Stimulated activated naive CD8-positive, alpha-beta T cell treated with anti-CD3 and anti-CD28 coated beads, Interleukin-15, Interleukin-2, amounts not matched to agents 100 ng/mL and 50 ng/mL, for 24 hours (primary cell): ENCODE measurements around the gene TFDP1.

Source experiments
- H3K27ac Mint-ChIP-seq: one replicate; pipeline ENCODE4 v1.8.0; 2021; ENCODE audit warnings: mild to moderate bottlenecking, mixed read lengths
- H3K27me3 Mint-ChIP-seq: one replicate; pipeline ENCODE4 v1.8.0; 2021; ENCODE audit warnings: mixed read lengths
- H3K36me3 Mint-ChIP-seq: one replicate; pipeline ENCODE4 v1.8.0; 2021; ENCODE audit warnings: low read depth, mixed read lengths
- H3K4me1 Mint-ChIP-seq: one replicate; pipeline ENCODE4 v1.8.0; 2021; ENCODE audit warnings: low read depth, mixed read lengths
- H3K4me3 Mint-ChIP-seq: one replicate; pipeline ENCODE4 v1.8.0; 2021; ENCODE audit warnings: mild to moderate bottlenecking, mixed read lengths
- H3K9me3 Mint-ChIP-seq: one replicate; pipeline ENCODE4 v1.8.0; 2021; ENCODE audit warnings: mixed read lengths

TFDP1 gene

GRCh38 chr13:113668491-113668971 is 84.0 kb downstream of the TFDP1 start:
- no peaks in the 10 kb centered on the region for H3K36me3 Mint-ChIP-seq
- no peak overlapping the region for H3K4me3 Mint-ChIP-seq
- H3K27ac Mint-ChIP-seq, result no peak overlapping the region
- peaks cover 5% of the 10 kb centered on the region for H3K9me3 Mint-ChIP-seq
- no peaks in the 10 kb centered on the region for H3K27me3 Mint-ChIP-seq
- H3K4me1 Mint-ChIP-seq, result peaks cover 4% of the 10 kb centered on the region

GRCh38 chr13:113669231-113669754 is 84.7 kb downstream of the TFDP1 start:
- H3K27me3 Mint-ChIP-seq, result no peaks in the 10 kb centered on the region
- no peaks in the 10 kb centered on the region for H3K36me3 Mint-ChIP-seq
- no peak overlapping the region for H3K4me3 Mint-ChIP-seq
- peaks cover 4% of the 10 kb centered on the region for H3K4me1 Mint-ChIP-seq
- peaks cover 5% of the 10 kb centered on the region for H3K9me3 Mint-ChIP-seq
- H3K27ac Mint-ChIP-seq, result no peak overlapping the region

DNA sequence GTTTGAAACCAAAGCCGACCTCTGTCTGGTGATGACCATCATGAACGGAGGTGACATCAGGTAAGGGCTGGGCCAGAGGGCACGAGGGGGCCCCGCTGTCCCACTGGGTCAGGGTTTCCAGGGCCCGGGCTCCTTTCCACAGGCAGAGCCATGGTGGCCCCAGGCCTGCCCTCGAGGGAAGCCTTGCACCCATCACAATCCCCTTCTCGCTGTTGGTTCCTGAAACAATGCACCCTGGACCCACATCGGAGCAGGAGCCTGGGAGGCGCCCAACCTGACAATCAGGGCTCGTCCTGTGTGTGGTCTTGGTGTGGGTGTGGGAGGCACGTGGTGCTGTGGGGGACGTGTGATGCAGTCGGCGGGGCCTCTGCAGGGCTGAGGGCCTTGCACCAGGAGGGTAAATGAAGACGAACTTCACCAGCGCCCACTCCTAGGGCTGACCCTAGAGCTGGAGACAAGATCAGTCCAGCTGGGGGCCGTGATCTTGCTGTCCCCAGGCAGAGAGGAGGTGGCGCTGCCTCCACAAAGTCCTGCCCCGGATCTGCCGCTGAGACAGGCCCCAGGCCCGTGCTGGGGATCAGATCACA is 85.3 kb downstream of the TFDP1 start:
- no peak overlapping the region for H3K4me3 Mint-ChIP-seq
- peaks cover 4% of the 10 kb centered on the region for H3K4me1 Mint-ChIP-seq
- no peak overlapping the region for H3K27ac Mint-ChIP-seq
- H3K27me3 Mint-ChIP-seq, result no peaks in the 10 kb centered on the region
- peaks cover 5% of the 10 kb centered on the region for H3K9me3 Mint-ChIP-seq
- H3K36me3 Mint-ChIP-seq, result no peaks in the 10 kb centered on the region

DNA sequence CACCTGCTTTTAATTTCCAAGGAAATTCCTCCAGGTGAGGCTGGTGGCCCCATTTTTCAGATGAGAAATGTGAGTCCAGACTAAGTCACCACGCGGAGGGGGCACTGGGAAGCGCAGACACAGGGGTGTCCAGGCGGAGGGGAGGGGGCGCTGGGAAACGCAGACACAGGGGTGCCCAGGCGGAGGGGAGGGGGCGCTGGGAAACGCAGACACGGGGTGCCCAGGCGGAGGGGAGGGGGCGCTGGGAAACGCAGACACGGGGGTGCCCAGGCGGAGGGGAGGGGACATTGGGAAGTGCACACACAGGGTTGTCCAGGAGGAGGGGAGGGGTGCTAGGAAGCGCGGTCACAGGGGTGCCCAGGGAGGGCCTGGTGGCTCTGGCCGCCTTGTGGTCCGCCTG is 86.0 kb downstream of the TFDP1 start:
- H3K4me1 Mint-ChIP-seq, result peaks cover 4% of the 10 kb centered on the region
- H3K36me3 Mint-ChIP-seq, result no peaks in the 10 kb centered on the region
- H3K4me3 Mint-ChIP-seq, result no peak overlapping the region
- H3K27me3 Mint-ChIP-seq, result no peaks in the 10 kb centered on the region
- peaks cover 5% of the 10 kb centered on the region for H3K9me3 Mint-ChIP-seq
- no peak overlapping the region for H3K27ac Mint-ChIP-seq

DNA sequence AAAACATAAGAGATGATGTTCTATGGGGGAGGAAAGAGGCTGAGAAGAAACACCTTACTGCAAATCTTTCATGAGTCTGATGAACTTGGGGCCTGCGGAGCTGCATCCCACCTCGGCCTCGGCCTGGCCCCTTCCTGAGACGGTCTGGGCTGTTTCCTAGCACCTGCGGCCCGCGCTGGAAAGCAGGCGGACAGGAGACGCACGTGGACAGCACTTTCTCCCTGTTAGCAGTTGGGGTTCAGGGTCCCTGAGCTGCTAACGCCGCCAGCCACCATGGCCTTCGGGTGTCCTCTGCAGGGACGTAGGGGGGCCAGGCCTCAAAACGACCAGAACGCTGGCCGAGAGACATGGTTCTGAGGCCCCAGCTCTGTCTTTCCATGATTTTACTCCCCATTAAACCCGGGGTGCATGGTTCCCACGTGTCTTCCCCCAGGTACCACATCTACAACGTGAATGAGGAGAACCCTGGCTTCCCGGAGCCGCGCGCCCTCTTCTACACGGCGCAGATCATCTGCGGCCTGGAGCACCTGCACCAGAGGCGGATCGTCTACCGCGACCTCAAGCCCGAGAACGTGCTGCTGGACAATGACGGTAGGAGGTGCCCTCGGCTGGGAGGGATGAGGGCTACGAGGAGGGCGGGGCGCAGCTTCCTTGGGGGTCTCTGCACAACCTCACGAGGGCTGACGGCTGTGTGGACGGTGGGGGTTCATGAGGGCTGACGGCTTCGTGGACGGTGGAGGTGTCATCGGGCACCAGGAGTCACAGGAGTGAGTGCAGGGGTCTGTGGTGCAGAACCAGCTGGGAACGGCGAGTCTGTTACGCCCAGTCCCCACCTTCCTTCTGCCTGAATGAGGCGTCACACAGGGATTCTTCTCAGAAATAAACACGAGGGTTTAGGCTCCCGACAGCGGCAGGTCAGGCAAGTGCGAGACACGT is 86.8 kb downstream of the TFDP1 start:
- no peak overlapping the region for H3K4me3 Mint-ChIP-seq
- no peaks in the 10 kb centered on the region for H3K36me3 Mint-ChIP-seq
- no peaks in the 10 kb centered on the region for H3K27me3 Mint-ChIP-seq
- peaks cover 5% of the 10 kb centered on the region for H3K9me3 Mint-ChIP-seq
- no peak overlapping the region for H3K27ac Mint-ChIP-seq
- H3K4me1 Mint-ChIP-seq, result peaks cover 4% of the 10 kb centered on the region

GRCh38 chr13:113672002-113672651 is 87.6 kb downstream of the TFDP1 start:
- Mint-ChIP-seq H3K27ac (peak overlapping the region; percentile 72), H3K27me3 (no peaks in the 10 kb centered on the region), H3K4me1 (peaks cover 4% of the 10 kb centered on the region), H3K36me3 (no peaks in the 10 kb centered on the region), H3K9me3 (peaks cover 5% of the 10 kb centered on the region), H3K4me3 (peak overlapping the region; percentile 2)
